Stomach (tissue), 9 donors: Measurements from ENCODE around the gene MPC1. TPM values are rescaled to one million over a fixed set of nuclear protein-coding genes. Genes with fewer than 3 reads are reported as not detected.

Source experiments
- DNase-seq, 2 donors: peaks; one replicate each; pipeline versions ENCODE4 v3.0.0 to v3.0.0-alpha.2; 2013 to 2019
- H3K27ac ChIP-seq, 5 donors: fragments of 200-600 bp in 4 of 5; sonication (generic) in 4 of 5; one replicate each; pipeline ENCODE4 v1.5.1; 2013 to 2019; ENCODE audit warnings: mild to moderate bottlenecking in 1 of 5, moderate library complexity in 1 of 5
- H3K27me3 ChIP-seq, 3 donors: fragments of 200-600 bp; sonication (generic); one replicate each; pipeline ENCODE4 v1.5.1; 2017 to 2019; ENCODE audit warnings: mixed run types in 1 of 3
- H3K36me3 ChIP-seq, 4 donors: fragments of 200-600 bp; sonication (generic); 1 replicate in 3 of 4; 2 replicates in 1 of 4; pipeline ENCODE4 v1.5.1; 2016 to 2019
- H3K4me1 ChIP-seq, 4 donors: fragments of 200-600 bp; sonication (generic); one replicate each; pipeline ENCODE4 v1.5.1; 2016 to 2019
- H3K4me3 ChIP-seq, 4 donors: fragments of 200-600 bp; sonication (generic) in 3 of 4; one replicate each; pipeline ENCODE4 v1.5.1; 2016 to 2019; ENCODE audit warnings: mild to moderate bottlenecking in 1 of 4
- H3K9me3 ChIP-seq, 4 donors: fragments of 200-600 bp; sonication (generic); one replicate each; pipeline ENCODE4 v1.5.1; 2016 to 2019
- EP300 ChIP-seq: sonication (generic); formaldehyde crosslinking; IDR thresholded peaks from one replicate; pipeline ENCODE4 v1.6.1; 2017; ENCODE audit warnings: antibody characterized with exemption
- POLR2A ChIP-seq, 4 donors: fragments of 450-650 bp; IDR thresholded peaks; one replicate each; pipeline ENCODE4 v1.6.1; 2016; ENCODE audit warnings: antibody characterized with exemption in 4 of 4, control low read depth in 2 of 4, mild to moderate bottlenecking in 1 of 4, moderate library complexity in 1 of 4
- POLR2AphosphoS5 ChIP-seq, 3 donors: sonication (generic); formaldehyde crosslinking; IDR thresholded peaks; one replicate each; pipeline ENCODE4 v1.6.1; 2016; ENCODE audit warnings: antibody characterized with exemption in 3 of 3
- WGBS, 5 donors: extraction: QIAGEN DNeasy Blood & Tissue Kit in 3 of 5; methylation state at CpG; one replicate each; pipeline versions ENCODE4 v1.1.5 to v1.1.7; 2013 to 2018; 5-methylcytosine and 5-hydroxymethylcytosine counted together
- intact Hi-C: fragments of 100-400 bp; cut with DNase I; formaldehyde crosslinking; loops from one replicate; pipeline ENCODE4 v1.15.1; 2023; ENCODE audit warnings: low total_unique reads
- polyA plus RNA-seq, 3 donors: library from polyadenylated mRNA; stranded (reverse); fragments of 200-250 nt; gene quantifications; one replicate each; pipeline ENCODE4 v1.2.3, GENCODE V29; 2013
- total RNA-seq, 5 donors: library from RNA; depleted of rRNA; stranded (reverse); fragments of >200 nt; gene quantifications; one replicate each; pipeline versions ENCODE4 v1.1.0 to v1.2.3, GENCODE V29; 2014 to 2016
- TF ChIP-seq, protein P1 (sequence below), 7 experiments: fragments of 450-650 bp in 4 of 7; fragments of 200-600 bp in 3 of 7; sonication (generic) in 3 of 7; IDR thresholded peaks; one replicate each; pipeline ENCODE4 v1.5.1; 2016 to 2019; ENCODE audit warnings: antibody characterized with exemption in 7 of 7, control low read depth in 2 of 7, mild to moderate bottlenecking in 1 of 7
- donor health status: healthy with polysubstance abuse.
- donor health status: Bipolar disorder and iron deficiency.
- donor health status: healthy.

The MPC1 gene
- total and polyA plus RNA-seq, 8 donors: 48.4 to 188 (median 92.0) TPM

DNA sequence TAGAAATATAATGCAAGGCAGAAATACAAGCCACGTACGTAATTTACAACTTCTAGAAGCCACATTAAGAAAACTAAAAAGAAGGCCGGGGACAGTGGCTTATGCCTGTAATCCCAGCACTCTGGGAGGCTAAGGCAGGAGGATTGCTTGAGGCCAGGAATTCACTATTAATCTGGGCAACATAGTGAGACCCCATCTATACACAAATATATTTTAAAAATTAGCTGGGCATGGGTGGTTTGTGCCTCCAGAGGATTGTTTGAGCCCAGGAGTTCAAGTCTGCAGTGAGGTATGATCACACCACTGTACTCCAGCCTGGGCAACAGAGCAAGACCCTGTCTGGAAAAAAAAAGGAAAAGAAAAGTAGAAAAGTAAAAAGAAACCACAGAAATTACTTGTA lies 12.3 kb downstream of the MPC1 start:
- intact Hi-C loops: no loop called here
- H3K4me3 ChIP-seq: no peak overlapping the region
- no peak overlapping the region for H3K27ac ChIP-seq
- no peaks in the 10 kb centered on the region for H3K27me3 ChIP-seq
- 88 to 99% (median 96%) methylated on average over 3 of the region's 3 CpGs for WGBS, 5 donors
- H3K36me3 ChIP-seq: peaks cover 0 to 31% (median 25%) of the 10 kb centered on the region in 4 donors
- no peak for DNase-seq
- TF ChIP-seq, protein P1, sequence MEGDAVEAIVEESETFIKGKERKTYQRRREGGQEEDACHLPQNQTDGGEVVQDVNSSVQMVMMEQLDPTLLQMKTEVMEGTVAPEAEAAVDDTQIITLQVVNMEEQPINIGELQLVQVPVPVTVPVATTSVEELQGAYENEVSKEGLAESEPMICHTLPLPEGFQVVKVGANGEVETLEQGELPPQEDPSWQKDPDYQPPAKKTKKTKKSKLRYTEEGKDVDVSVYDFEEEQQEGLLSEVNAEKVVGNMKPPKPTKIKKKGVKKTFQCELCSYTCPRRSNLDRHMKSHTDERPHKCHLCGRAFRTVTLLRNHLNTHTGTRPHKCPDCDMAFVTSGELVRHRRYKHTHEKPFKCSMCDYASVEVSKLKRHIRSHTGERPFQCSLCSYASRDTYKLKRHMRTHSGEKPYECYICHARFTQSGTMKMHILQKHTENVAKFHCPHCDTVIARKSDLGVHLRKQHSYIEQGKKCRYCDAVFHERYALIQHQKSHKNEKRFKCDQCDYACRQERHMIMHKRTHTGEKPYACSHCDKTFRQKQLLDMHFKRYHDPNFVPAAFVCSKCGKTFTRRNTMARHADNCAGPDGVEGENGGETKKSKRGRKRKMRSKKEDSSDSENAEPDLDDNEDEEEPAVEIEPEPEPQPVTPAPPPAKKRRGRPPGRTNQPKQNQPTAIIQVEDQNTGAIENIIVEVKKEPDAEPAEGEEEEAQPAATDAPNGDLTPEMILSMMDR (IDR thresholded peaks at IDR 0.05): no peak
- TF ChIP-seq EP300: no peak
- no peak for TF ChIP-seq POLR2A (IDR thresholded peaks at IDR 0.05)
- no peak for TF ChIP-seq POLR2AphosphoS5 (IDR thresholded peaks at IDR 0.05)
- no peaks in the 10 kb centered on the region for H3K9me3 ChIP-seq
- peaks cover 0 to 5% (median 0%) of the 10 kb centered on the region in 4 donors for H3K4me1 ChIP-seq

- Histone ChIP-seq H3K4me3 (no peak overlapping the region), H3K36me3 (peaks cover 0 to 37% (median 32%) of the 10 kb centered on the region in 4 donors), H3K4me1 (peaks cover 0 to 9% (median 0%) of the 10 kb centered on the region in 4 donors), H3K9me3 (no peaks in the 10 kb centered on the region), H3K27ac (no peak overlapping the region), H3K27me3 (no peaks in the 10 kb centered on the region)
- TF ChIP-seq POLR2AphosphoS5 (IDR thresholded peaks at IDR 0.05) (no peak), EP300 (no peak), POLR2A (IDR thresholded peaks at IDR 0.05) (no peak)
- TF ChIP-seq, protein P1 (IDR thresholded peaks at IDR 0.05): no peak
- no peak for DNase-seq
- intact Hi-C loops: no loop called here
- 74 to 86% (median 76%) methylated on average over 3 of the region's 3 CpGs for WGBS, 5 donors
Observed at GRCh38 chr6:166369782-166370181, 13.0 kb downstream of the MPC1 start.

- peaks cover 13 to 59% (median 57%) of the 10 kb centered on the region in 4 donors for H3K36me3 ChIP-seq
- intact Hi-C loops: no loop called here
- DNase-seq: no peak
- no peaks in the 10 kb centered on the region for H3K9me3 ChIP-seq
- H3K4me1 ChIP-seq: peaks cover 0 to 9% (median 0%) of the 10 kb centered on the region in 4 donors
- TF ChIP-seq EP300 (no peak), POLR2AphosphoS5 (IDR thresholded peaks at IDR 0.05) (no peak)
- TF ChIP-seq, protein P1 (IDR thresholded peaks at IDR 0.05): no peak
- WGBS, 5 donors: 84 to 96% (median 92%) methylated on average over 3 of the region's 3 CpGs
- H3K27me3 ChIP-seq: no peaks in the 10 kb centered on the region
- H3K27ac ChIP-seq: no peak overlapping the region
- no peak overlapping the region for H3K4me3 ChIP-seq
Observed at GRCh38 chr6:166366921-166367320, 15.8 kb downstream of the MPC1 start.

DNA sequence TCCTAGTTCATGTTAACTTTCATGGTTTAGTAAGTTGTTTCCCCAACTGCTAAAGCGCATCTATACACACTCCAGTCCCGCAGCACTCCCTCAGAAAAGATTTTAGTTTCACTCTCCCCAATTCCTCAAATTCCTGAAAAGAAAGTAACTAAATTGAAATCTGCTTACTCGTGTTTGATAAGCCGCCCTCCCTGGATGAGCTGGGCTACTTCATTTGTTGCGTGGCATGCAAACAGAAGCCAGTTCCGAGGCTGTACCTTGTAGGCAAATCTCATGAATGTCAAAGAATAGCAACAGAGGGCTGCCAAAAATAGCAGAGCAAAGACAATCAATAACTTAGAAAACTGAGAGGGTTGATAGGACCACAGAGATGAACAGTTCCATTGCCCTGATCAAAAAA lies 16.9 kb downstream of the MPC1 start:
- intact Hi-C loops: no loop called here
- DNase-seq: no peak
- Histone ChIP-seq H3K27me3 (no peaks in the 10 kb centered on the region), H3K27ac (peak overlapping the region in 1 of 5 donors; percentile 27), H3K4me3 (no peak overlapping the region), H3K9me3 (no peaks in the 10 kb centered on the region), H3K4me1 (peaks cover 0 to 9% (median 0%) of the 10 kb centered on the region in 4 donors), H3K36me3 (peaks cover 13 to 59% (median 57%) of the 10 kb centered on the region in 4 donors)
- 80 to 86% (median 85%) methylated on average over 6 of the region's 6 CpGs for WGBS, 5 donors
- TF ChIP-seq, protein P1 (IDR thresholded peaks at IDR 0.05): no peak
- TF ChIP-seq POLR2AphosphoS5 (IDR thresholded peaks at IDR 0.05) (no peak), EP300 (no peak), POLR2A (IDR thresholded peaks at IDR 0.05) (no peak)
